Activated gamma-delta T cell treated with Interleukin-2 at 50 U/mL for 16 hours (primary cell): Measurements from ENCODE around the gene LMOD3.

Source experiments
- DNase-seq: peaks from one replicate; pipeline ENCODE4 v3.0.0-alpha.2; 2020

LMOD3 gene

GRCh38 chr3:69090021-69090420, 32.4 kb downstream of the LMOD3 start:
- DNase-seq, result no peak

- DNase-seq, result no peak
Measured at GRCh38 chr3:69088063-69088462, 34.3 kb downstream of the LMOD3 start.

- DNase-seq, result no peak
Measured at GRCh38 chr3:69087030-69087791, 35.2 kb downstream of the LMOD3 start.

- DNase-seq, result peak; percentile 61
Measured at GRCh38 chr3:69085833-69086722, 36.3 kb downstream of the LMOD3 start.

- no peak for DNase-seq
Measured at GRCh38 chr3:69085168-69085832, 37.1 kb downstream of the LMOD3 start.

- DNase-seq, result peak; percentile 84
Measured at GRCh38 chr3:69084326-69085167, 37.8 kb downstream of the LMOD3 start, which contains the start of gene ARL6IP5. Gene ARL6IP5, plus strand, starts transcription at chr3:69084937. Its CDS starts 111 bp downstream, at chr3:69085048.

GRCh38 chr3:69082805-69083204, 39.6 kb downstream of the LMOD3 start:
- peak; percentile 46 for DNase-seq

GRCh38 chr3:69082361-69082760, 40.0 kb downstream of the LMOD3 start:
- DNase-seq, result no peak

GRCh38 chr3:69081583-69082262, 40.7 kb downstream of the LMOD3 start:
- DNase-seq, result no peak

GRCh38 chr3:69080233-69080920, 42.0 kb downstream of the LMOD3 start, which contains the start of gene UBA3:
Gene UBA3, minus strand, starts transcription at chr3:69080365. Its CDS starts 12 bp downstream, at chr3:69080353.
- DNase-seq, result peak; percentile 90

- no peak for DNase-seq
Measured at GRCh38 chr3:69079269-69080159, 42.9 kb downstream of the LMOD3 start.

GRCh38 chr3:69072928-69073327, 49.5 kb downstream of the LMOD3 start:
- DNase-seq, result no peak

GRCh38 chr3:69066121-69066520, 56.3 kb downstream of the LMOD3 start:
- no peak for DNase-seq

- no peak for DNase-seq
Measured at GRCh38 chr3:69065318-69065964, 57.0 kb downstream of the LMOD3 start.

- no peak for DNase-seq
Measured at GRCh38 chr3:69063636-69064035, 58.8 kb downstream of the LMOD3 start.

- no peak for DNase-seq
Measured at GRCh38 chr3:69059688-69060087, 62.7 kb downstream of the LMOD3 start.

GRCh38 chr3:69058947-69059224, 63.5 kb downstream of the LMOD3 start:
- no peak for DNase-seq

- no peak for DNase-seq
Measured at GRCh38 chr3:69058180-69058946, 64.0 kb downstream of the LMOD3 start.
